ENCODE measurements around the gene GREB1L.

GREB1L gene

GRCh38 chr18:21456428-21457178 lies 214.6 kb downstream of the GREB1L start:
- Histone ChIP-seq H3K27ac (no peak overlapping the region), H3K4me3 (ENCODE audit: low read depth, low read length) (no peak overlapping the region), H3K36me3 (replicated peaks) (no peaks in the 10 kb centered on the region), H3K27me3 (replicated peaks) (no peaks in the 10 kb centered on the region)
- no peak for TF ChIP-seq CTCF (IDR thresholded peaks at IDR 0.05; ENCODE audit: low read depth, low read length, missing control alignments)
- no peak for DNase-seq
- in situ Hi-C loops (cut with HindIII; ENCODE audit: low pct_ligation_motif_present, low sequenced_read_pairs), result no loop called here

GRCh38 chr18:21457179-21457535 lies 215.1 kb downstream of the GREB1L start:
- TF ChIP-seq CTCF (IDR thresholded peaks at IDR 0.05; ENCODE audit: low read depth, low read length, missing control alignments), result no peak

GRCh38 chr18:21458310-21458709 lies 216.3 kb downstream of the GREB1L start:
- no peaks in the 10 kb centered on the region for H3K36me3 ChIP-seq (replicated peaks)
- no peak for TF ChIP-seq CTCF (IDR thresholded peaks at IDR 0.05; ENCODE audit: low read depth, low read length, missing control alignments)
- in situ Hi-C loops (cut with HindIII; ENCODE audit: low pct_ligation_motif_present, low sequenced_read_pairs), result no loop called here
- DNase-seq, result no peak
- no peak overlapping the region for H3K27ac ChIP-seq
- no peaks in the 10 kb centered on the region for H3K27me3 ChIP-seq (replicated peaks)
- H3K4me3 ChIP-seq (ENCODE audit: low read depth, low read length), result no peak overlapping the region

More at GRCh38 chr18:21457179-21457535, 215.1 kb downstream of the GREB1L start:
- Histone ChIP-seq H3K36me3 (replicated peaks) (no peaks in the 10 kb centered on the region), H3K27ac (no peak overlapping the region), H3K27me3 (replicated peaks) (no peaks in the 10 kb centered on the region), H3K4me3 (ENCODE audit: low read depth, low read length) (no peak overlapping the region)
- no peak for DNase-seq
- in situ Hi-C loops (cut with HindIII; ENCODE audit: low pct_ligation_motif_present, low sequenced_read_pairs), result no loop called here

- DNase-seq, result no peak
- Histone ChIP-seq H3K36me3 (replicated peaks) (no peaks in the 10 kb centered on the region), H3K27me3 (replicated peaks) (no peaks in the 10 kb centered on the region), H3K4me3 (ENCODE audit: low read depth, low read length) (no peak overlapping the region), H3K27ac (no peak overlapping the region)
- no peak for TF ChIP-seq CTCF (IDR thresholded peaks at IDR 0.05; ENCODE audit: low read depth, low read length, missing control alignments)
- in situ Hi-C loops (cut with HindIII; ENCODE audit: low pct_ligation_motif_present, low sequenced_read_pairs), result no loop called here
These were observed 216.8 kb downstream of the GREB1L start for GRCh38 chr18:21458788-21459187.

- Histone ChIP-seq H3K27me3 (replicated peaks) (no peaks in the 10 kb centered on the region), H3K27ac (no peak overlapping the region), H3K36me3 (replicated peaks) (no peaks in the 10 kb centered on the region), H3K4me3 (ENCODE audit: low read depth, low read length) (no peak overlapping the region)
- DNase-seq, result no peak
- no peak for TF ChIP-seq CTCF (IDR thresholded peaks at IDR 0.05; ENCODE audit: low read depth, low read length, missing control alignments)
- in situ Hi-C loops (cut with HindIII; ENCODE audit: low pct_ligation_motif_present, low sequenced_read_pairs), result no loop called here
These were observed 217.8 kb downstream of the GREB1L start for GRCh38 chr18:21459706-21460286.

All from brain microvascular endothelial cell (primary cell).